Stimulated activated CD4-positive, alpha-beta T cell treated with anti-CD3 and anti-CD28 coated beads, Interleukin-15, amount 100 ng/mL, for 1 hour (primary cell): ENCODE data around the gene SLC15A4.

Experiments used
- DNase-seq, 2 donors: peaks; one replicate each; pipeline ENCODE4 v3.0.0-alpha.2; 2020; ENCODE audit warnings: low read depth in 1 of 2, low spot score in 1 of 2

Gene SLC15A4

DNA sequence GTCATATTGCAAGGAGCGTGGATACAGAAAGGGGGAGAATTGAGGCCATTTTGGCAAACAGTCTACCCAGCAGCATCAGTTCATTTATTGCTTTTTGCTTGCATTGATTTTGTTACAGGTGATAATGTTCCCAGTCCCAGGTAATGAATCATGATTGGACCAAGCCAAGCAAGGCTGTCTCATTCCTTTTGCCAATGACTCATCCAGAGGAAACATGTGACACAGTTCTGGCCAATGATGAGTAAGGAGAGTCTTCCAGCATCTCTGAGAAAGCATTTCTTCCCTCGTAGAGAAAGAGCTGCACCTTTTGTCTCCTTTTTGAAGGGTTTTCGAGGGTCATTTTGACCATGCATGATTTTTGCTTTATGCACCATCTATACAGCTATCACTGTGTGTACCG, 68.2 kb downstream of the SLC15A4 start:
- no peak for DNase-seq

DNA sequence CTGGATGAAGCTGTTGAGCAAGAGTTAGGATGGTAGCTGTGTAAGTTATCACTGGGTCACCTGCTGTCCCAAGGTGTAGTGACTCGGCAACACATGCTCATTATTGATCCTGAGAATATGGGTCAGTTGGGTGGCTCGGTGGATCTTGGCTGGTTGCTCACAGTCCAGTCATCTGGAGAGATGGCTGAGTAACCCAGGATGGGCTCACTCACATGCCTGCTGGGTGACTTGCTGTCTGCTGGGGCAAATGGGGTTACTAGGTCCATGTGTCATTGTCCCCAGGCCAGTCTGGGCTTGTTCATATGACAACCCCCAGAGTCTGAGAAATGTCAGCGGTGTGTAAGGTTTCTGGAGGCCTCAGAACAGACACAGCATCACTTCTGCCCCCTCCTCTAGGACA, 69.5 kb downstream of the SLC15A4 start:
- DNase-seq: no peak

DNA sequence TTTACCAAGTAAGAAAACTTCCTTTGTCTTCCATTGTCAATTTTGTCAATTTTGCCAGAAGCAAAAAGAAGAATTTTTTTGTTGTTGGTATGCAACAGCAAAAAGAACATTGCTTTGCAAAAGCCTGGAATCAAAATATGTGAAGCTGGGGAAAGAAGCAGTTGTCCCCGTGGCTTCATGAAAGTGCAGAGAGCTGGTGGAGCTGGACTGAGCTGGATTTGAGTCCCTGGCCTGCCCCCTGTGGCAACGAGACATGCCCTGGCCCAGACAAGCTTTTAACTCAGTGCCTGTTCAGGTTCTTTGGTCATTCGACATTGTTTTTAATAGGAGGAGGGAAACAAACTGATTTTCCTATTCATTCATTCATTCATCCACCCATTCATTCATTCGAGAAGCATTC, 70.3 kb downstream of the SLC15A4 start:
- no peak for DNase-seq

DNA sequence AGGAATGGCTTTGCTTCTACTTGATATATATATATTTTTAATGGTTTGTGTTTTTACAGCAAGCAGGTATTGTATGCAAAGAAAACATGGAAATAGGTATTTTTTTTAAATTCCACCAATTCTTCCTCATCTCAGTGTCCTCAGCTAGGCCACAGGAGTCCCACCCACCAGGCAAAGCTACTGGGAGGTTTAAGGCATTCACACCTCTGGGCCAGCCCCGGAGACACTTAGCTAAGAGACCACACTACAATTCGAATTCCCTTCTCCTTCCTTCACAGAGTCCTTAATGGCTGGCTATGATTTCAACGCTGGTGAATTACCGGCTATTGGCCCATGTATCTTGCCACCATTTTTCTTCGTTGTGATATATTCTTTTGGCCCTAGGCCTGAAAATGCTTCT, 71.4 kb downstream of the SLC15A4 start:
- no peak for DNase-seq

DNA sequence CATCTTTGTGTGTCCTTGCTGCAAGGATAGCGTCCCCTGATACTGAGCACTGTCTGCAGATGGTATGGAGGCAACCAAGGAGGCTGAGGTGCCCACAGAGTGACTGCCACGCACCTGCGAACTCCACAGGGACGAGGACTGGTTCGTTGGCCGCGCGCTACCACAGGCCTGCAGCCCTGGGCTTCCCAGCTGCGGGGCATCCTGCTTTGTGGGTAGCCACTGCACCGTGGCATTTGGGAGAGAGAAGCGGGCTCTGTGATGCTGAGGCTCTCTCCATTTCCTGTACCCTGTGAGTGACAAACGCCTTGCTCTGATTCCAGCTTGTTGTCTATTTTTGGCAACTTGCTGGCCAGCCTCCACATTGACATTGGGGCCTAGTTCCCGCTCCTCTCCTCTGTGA, 76.3 kb downstream of the SLC15A4 start:
- no peak for DNase-seq

DNA sequence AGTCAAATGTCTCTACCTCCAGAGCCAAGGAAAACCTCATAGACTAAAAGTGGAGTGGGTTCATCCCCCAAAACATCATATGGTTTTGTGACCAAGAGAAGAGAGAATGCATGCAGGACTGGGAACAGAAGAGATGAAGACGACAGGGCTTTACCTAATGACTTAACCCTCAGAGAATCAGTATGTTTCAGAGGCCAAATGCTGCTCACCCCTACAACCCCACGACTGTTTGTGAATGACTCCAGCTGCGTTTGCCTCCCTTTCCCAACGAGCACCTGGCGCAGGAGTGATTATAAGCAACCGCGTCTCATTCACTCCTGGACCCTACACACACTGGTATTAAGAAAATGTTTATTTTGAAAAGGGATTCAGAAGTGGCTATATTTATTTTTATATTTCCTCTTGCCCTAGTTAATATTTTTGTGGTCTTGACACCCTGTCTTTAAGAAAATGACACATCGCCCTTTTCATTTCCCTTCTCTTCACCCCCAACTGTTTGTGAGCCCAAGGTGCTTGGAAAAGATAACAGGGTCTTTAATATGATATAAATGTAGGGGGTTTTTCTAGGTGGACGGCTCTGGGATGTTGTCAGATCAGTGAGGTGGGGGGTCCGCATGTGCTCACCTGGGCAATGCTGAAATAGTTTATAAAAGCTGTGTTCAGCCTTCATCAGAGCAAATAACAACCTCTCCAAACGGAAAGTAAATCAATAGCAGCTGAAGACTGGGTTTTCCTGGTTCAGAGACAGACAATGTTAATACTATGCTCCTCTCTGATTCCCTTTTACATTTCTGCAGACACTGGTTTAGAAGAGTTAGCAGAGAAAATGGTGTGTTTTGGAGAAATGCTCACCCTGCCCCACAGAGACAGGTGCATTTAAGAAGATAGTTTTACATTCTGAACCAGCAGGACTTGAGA, 77.7 kb downstream of the SLC15A4 start:
- DNase-seq: no peak

DNA sequence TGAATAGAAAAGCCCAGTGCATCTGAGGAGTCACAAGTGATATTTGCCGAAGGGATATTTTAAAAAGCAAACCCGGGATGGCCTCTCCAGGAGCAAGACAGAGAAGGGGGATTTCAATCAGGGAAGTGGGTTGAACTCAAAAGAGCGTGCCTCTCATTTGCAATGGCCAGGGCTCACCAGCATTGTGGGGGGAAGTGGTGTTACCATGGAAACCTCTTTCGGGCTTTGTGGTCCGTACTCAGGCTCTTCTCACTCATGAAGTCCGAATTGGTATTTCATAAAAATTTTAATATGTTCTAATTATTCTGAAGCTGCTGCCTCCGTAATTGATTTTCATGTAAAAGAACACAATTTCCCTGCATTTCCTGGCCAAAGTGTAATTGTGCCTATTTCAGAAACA, 79.8 kb downstream of the SLC15A4 start:
- DNase-seq: no peak
